ENCODE measurements around the gene C2CD4D.

The C2CD4D gene

DNA sequence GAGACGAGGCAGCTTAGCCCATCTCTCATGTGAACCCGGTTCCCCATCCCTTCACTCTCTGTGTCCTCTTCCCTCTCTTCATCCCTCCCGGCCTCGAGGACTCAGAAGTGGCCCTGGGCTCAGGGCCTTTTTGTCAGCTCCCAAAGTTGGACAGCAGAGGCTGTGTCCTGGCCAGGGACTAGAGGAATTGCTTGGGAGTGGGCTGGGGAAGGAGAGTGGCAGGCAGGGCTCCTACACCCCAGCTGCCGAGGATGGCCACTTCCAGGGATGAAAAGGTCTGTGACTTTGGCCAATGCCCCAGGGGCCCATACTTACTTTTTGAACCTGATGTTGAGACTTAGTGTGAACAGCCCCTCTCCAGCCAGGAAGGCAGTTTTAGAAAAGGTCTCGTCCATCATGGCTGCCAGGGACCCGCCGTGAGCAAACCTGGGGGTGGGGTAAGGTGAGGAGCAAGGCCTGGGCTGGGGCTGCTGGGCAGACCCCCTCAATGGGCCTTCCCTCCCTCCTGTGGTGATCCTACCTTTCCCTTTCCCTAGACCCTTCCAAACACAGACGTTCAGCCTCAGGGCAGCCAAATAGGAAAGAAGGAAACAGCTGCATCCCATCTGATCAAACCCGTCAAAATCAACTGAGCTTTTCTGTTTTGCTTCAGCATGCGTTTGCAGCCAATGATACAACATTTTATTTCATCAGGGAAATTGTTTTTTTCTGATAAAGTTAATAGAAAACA lies 8.4 kb upstream of the C2CD4D start:
- Histone ChIP-seq H3K4me1 (ENCODE audit: control insufficient read depth, insufficient read depth, low read length, unreplicated experiment) (peaks cover 10% of the 10 kb centered on the region), H2AFZ (ENCODE audit: low read length, unreplicated experiment) (no peak overlapping the region), H3K27me3 (ENCODE audit: insufficient read depth, low read length) (no peaks in the 10 kb centered on the region), H3K79me2 (ENCODE audit: control insufficient read depth, insufficient read depth, low read length, unreplicated experiment) (no peaks in the 10 kb centered on the region), H3K4me3 (ENCODE audit: low read depth, low read length) (no peak overlapping the region), H3K36me3 (ENCODE audit: insufficient read depth, low read length) (no peaks in the 10 kb centered on the region), H3K27ac (ENCODE audit: low read depth, low read length) (no peak overlapping the region)

DNA sequence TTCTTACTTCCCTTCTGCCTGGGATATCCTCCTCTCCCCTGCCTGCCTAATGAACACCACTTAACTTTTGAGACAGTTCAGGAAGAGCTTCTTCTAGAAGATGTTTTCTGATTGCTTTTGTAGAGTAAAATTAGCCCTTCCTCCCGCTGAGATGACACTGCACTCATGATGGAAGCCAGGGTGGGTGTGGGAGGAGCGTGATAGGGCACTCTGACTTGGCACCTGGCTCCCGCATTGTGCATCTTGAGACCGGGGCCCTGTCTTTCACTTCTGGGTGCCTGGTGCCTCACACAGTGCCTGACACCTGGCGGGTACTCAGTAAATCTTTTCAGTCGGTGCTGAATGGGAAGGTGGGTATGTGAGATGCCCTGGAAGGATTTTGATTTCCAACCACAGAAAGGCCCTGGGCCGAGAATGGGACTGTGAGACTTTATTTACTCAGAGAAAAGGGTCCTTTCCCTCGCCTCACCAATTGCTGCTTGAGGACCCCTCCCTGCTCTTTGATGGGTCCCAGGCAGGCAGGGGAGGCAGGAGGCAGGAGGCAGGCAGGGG lies 7.1 kb upstream of the C2CD4D start:
- Histone ChIP-seq H3K79me2 (ENCODE audit: control insufficient read depth, insufficient read depth, low read length, unreplicated experiment) (no peaks in the 10 kb centered on the region), H3K4me1 (ENCODE audit: control insufficient read depth, insufficient read depth, low read length, unreplicated experiment) (peaks cover 11% of the 10 kb centered on the region), H3K4me3 (ENCODE audit: low read depth, low read length) (peak overlapping the region; percentile 6; the same call in 1 of the 2 replicates), H3K27me3 (ENCODE audit: insufficient read depth, low read length) (no peaks in the 10 kb centered on the region), H3K27ac (ENCODE audit: low read depth, low read length) (0 out of 2 replicates have a peak overlapping the region, but pooled peaks have one; percentile 25), H3K36me3 (ENCODE audit: insufficient read depth, low read length) (no peaks in the 10 kb centered on the region), H2AFZ (ENCODE audit: low read length, unreplicated experiment) (no peak overlapping the region)

DNA sequence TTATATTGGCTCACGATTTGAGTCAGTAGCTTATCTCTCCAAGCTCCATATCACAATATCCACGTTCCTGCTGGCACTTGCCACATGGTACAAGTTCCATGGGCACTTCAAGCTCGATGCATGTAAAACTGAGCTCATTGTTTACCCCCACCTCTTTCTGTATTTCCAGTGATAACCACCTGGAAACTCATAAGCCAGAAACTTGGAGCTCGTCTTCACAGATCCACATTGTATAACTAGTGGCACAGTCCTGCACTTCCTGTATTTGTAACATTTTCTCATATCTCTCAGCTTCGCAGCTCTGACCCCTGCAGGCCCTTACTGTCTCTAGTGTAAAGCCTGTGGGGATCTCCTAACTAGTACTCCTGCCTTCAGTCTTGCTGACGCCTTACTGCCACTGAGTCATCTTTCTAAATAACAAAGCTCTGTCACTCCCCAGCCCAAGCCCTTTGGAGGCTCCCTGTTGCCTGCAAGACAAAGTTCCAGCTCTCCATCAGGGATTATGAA lies 6.5 kb upstream of the C2CD4D start:
- H3K4me1 ChIP-seq (ENCODE audit: control insufficient read depth, insufficient read depth, low read length, unreplicated experiment) = peaks cover 18% of the 10 kb centered on the region
- H3K36me3 ChIP-seq (ENCODE audit: insufficient read depth, low read length) = no peaks in the 10 kb centered on the region
- peak overlapping the region; percentile 49; the same call in 1 of the 2 replicates for H3K27ac ChIP-seq (ENCODE audit: low read depth, low read length)
- no peaks in the 10 kb centered on the region for H3K27me3 ChIP-seq (ENCODE audit: insufficient read depth, low read length)
- no peaks in the 10 kb centered on the region for H3K79me2 ChIP-seq (ENCODE audit: control insufficient read depth, insufficient read depth, low read length, unreplicated experiment)
- H3K4me3 ChIP-seq (ENCODE audit: low read depth, low read length) = no peak overlapping the region
- peak overlapping the region; percentile 82 for H2AFZ ChIP-seq (ENCODE audit: low read length, unreplicated experiment)

DNA sequence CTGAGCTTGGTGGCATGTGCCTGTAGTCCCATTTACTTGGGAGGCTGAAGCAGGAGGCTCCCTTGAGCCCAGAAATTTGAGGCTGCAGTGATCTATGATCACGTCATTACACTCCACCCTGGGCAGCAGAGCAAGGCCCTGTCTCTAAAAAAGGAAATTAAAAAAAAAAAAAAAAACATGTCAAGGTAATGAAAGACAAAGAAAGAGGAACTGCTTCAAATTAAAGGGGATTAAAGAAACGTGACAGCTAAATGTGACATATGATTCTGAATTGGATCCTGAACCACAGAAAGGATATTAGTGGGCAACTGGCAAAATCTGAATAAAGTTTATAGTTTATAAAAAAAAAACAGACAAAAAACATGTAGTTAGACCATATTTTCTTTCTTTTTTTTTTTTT lies 3.8 kb upstream of the C2CD4D start:
- no peak overlapping the region for H3K4me3 ChIP-seq (ENCODE audit: low read depth, low read length)
- peaks cover 6% of the 10 kb centered on the region; the same call in 1 of the 2 replicates for H3K27me3 ChIP-seq (ENCODE audit: insufficient read depth, low read length)
- no peaks in the 10 kb centered on the region for H3K79me2 ChIP-seq (ENCODE audit: control insufficient read depth, insufficient read depth, low read length, unreplicated experiment)
- H3K36me3 ChIP-seq (ENCODE audit: insufficient read depth, low read length) = no peaks in the 10 kb centered on the region
- H2AFZ ChIP-seq (ENCODE audit: low read length, unreplicated experiment) = no peak overlapping the region
- peaks cover 34% of the 10 kb centered on the region for H3K4me1 ChIP-seq (ENCODE audit: control insufficient read depth, insufficient read depth, low read length, unreplicated experiment)
- H3K27ac ChIP-seq (ENCODE audit: low read depth, low read length) = no peak overlapping the region

DNA sequence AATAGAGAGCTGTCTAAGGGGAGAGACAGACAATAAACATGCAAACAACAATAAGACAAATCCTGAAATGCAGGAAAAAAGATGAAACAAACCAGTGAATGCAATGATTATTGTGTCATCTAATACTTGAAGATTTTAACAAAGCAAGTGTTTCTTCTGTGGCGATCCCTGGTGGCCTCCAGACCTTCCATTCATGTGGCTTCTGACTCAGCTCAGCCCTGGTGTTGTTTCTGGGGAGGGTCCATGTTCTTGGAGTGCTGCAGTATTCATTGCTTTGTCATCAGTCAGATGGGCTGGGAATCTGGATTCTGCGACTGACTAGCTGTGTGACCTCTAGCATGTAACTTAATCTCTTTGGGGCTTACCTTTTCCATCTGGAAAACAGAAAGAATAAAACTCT lies 1.5 kb upstream of the C2CD4D start:
- H3K79me2 ChIP-seq (ENCODE audit: control insufficient read depth, insufficient read depth, low read length, unreplicated experiment) = no peaks in the 10 kb centered on the region
- peak overlapping the region; percentile 32; the same call in 1 of the 2 replicates for H3K27ac ChIP-seq (ENCODE audit: low read depth, low read length)
- H3K27me3 ChIP-seq (ENCODE audit: insufficient read depth, low read length) = peaks cover 13% of the 10 kb centered on the region; the same call in 1 of the 2 replicates
- no peaks in the 10 kb centered on the region for H3K36me3 ChIP-seq (ENCODE audit: insufficient read depth, low read length)
- H2AFZ ChIP-seq (ENCODE audit: low read length, unreplicated experiment) = no peak overlapping the region
- peaks cover 38% of the 10 kb centered on the region for H3K4me1 ChIP-seq (ENCODE audit: control insufficient read depth, insufficient read depth, low read length, unreplicated experiment)
- peak overlapping the region; percentile 6 for H3K4me3 ChIP-seq (ENCODE audit: low read depth, low read length)

DNA sequence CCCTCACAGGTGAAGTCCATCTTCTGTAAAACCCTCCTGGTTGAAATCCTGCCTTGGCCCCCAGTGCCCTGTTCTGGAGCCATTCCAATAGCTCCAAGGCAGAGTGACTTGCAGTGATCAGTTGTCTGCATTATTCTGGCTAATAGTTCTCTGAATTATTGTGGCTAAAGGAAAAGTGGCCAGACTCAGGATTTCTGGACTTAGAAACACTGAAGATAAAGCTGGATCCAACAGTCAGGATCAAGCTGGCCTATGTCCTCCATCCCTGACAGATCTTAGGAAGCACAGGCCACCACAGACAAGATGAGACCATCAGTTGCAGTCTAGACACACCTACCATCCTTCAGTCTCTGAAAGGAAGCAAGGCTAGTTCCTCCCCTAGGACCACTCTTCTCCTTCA lies 801 bp upstream of the C2CD4D start:
- Histone ChIP-seq H3K36me3 (ENCODE audit: insufficient read depth, low read length) (no peaks in the 10 kb centered on the region), H3K27me3 (ENCODE audit: insufficient read depth, low read length) (peaks cover 13% of the 10 kb centered on the region; the same call in 1 of the 2 replicates), H2AFZ (ENCODE audit: low read length, unreplicated experiment) (no peak overlapping the region), H3K79me2 (ENCODE audit: control insufficient read depth, insufficient read depth, low read length, unreplicated experiment) (no peaks in the 10 kb centered on the region), H3K4me3 (ENCODE audit: low read depth, low read length) (no peak overlapping the region), H3K4me1 (ENCODE audit: control insufficient read depth, insufficient read depth, low read length, unreplicated experiment) (peaks cover 34% of the 10 kb centered on the region), H3K27ac (ENCODE audit: low read depth, low read length) (no peak overlapping the region)

DNA sequence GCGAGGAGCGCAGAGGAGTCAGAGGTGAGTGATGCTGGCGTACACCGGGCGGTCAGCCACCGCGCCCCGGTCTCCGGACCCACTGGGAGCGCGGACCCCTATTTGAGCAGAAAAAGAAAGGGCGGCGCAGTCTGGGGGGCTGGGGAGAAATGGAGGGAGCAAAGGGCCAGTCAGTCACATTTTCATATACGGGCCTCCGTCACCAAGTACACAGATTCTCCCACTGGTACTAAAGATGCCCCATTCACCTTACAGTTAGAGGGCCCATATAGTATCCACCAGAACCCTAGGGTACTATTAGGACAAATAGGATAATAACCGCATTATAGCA lies 573 bp downstream of the C2CD4D start:
- Histone ChIP-seq H2AFZ (ENCODE audit: low read length, unreplicated experiment) (peak overlapping the region; percentile 55), H3K27ac (ENCODE audit: low read depth, low read length) (no peak overlapping the region), H3K4me3 (ENCODE audit: low read depth, low read length) (peak overlapping the region; percentile 76), H3K4me1 (ENCODE audit: control insufficient read depth, insufficient read depth, low read length, unreplicated experiment) (peaks cover 34% of the 10 kb centered on the region), H3K36me3 (ENCODE audit: insufficient read depth, low read length) (no peaks in the 10 kb centered on the region), H3K27me3 (ENCODE audit: insufficient read depth, low read length) (peaks cover 13% of the 10 kb centered on the region; the same call in 1 of the 2 replicates), H3K79me2 (ENCODE audit: control insufficient read depth, insufficient read depth, low read length, unreplicated experiment) (no peaks in the 10 kb centered on the region)

DNA sequence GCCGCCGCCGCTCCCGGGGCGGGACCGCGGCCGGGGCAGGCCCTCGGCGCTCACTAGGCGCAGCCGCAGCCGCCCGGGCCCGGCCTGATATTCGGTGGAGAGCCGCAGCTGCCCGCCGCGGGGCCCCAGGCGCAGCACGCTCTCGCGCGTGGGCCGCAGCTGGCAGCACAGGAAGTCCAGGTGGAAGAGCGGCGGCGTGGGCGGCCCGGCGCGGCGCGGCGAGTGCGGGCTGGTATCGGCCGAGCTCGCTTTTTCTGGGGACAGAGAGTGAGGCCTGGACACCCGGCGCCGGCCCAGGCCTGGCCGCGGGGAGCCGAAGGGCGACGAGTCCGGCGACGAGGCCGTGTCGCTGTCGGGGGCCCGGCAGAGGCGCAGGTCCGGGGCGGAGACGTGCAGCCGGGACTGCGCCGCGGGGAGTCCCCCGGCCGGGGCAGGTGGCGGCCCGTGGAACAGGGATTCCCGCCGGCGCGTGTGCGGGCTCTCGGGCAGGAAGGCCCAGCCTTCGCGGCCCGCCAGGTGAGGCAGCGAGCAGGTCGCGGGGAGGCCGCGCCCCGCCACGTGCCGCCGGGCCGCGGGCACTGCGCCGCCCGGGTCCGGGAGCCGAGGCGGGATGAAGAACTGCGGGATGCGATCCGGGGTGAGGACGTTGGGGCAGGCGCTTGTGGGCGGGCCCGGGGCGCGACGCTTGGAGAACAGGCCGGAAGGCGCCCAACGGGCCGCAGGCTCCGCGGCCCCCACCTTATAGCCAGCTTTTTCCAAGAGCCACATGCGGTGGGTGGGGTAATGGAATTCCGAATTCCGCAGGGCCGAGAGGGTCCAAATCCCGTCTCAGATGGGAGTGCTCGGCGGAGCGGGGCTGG lies 1.2 kb downstream of the C2CD4D start:
- H3K36me3 ChIP-seq (ENCODE audit: insufficient read depth, low read length) = no peaks in the 10 kb centered on the region
- peak overlapping the region; percentile 55 for H2AFZ ChIP-seq (ENCODE audit: low read length, unreplicated experiment)
- H3K4me1 ChIP-seq (ENCODE audit: control insufficient read depth, insufficient read depth, low read length, unreplicated experiment) = peaks cover 34% of the 10 kb centered on the region
- peak overlapping the region; percentile 76 for H3K4me3 ChIP-seq (ENCODE audit: low read depth, low read length)
- peaks cover 13% of the 10 kb centered on the region; the same call in 1 of the 2 replicates for H3K27me3 ChIP-seq (ENCODE audit: insufficient read depth, low read length)
- no peak overlapping the region for H3K27ac ChIP-seq (ENCODE audit: low read depth, low read length)
- no peaks in the 10 kb centered on the region for H3K79me2 ChIP-seq (ENCODE audit: control insufficient read depth, insufficient read depth, low read length, unreplicated experiment)

DNA sequence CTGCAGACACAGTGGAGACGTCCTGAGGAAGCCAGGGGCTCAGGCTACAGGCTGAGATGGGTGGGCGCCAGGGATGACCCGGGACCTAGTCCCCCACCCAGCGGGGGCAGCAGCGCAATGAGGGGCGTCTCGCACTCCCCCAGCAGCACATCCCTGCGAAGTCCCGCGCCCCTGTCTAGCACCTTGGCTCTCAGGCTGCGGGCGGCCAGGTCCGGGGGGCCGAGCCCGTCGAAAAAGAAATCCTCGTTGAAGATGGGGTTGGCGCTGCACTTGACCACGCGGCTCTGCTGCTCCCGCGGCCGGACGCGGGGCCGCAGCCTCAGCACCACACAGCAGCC lies 1.8 kb downstream of the C2CD4D start:
- H2AFZ ChIP-seq (ENCODE audit: low read length, unreplicated experiment) = no peak overlapping the region
- H3K79me2 ChIP-seq (ENCODE audit: control insufficient read depth, insufficient read depth, low read length, unreplicated experiment) = no peaks in the 10 kb centered on the region
- H3K27me3 ChIP-seq (ENCODE audit: insufficient read depth, low read length) = peaks cover 13% of the 10 kb centered on the region; the same call in 1 of the 2 replicates
- peak overlapping the region; percentile 76 for H3K4me3 ChIP-seq (ENCODE audit: low read depth, low read length)
- no peak overlapping the region for H3K27ac ChIP-seq (ENCODE audit: low read depth, low read length)
- H3K36me3 ChIP-seq (ENCODE audit: insufficient read depth, low read length) = no peaks in the 10 kb centered on the region
- peaks cover 34% of the 10 kb centered on the region for H3K4me1 ChIP-seq (ENCODE audit: control insufficient read depth, insufficient read depth, low read length, unreplicated experiment)

DNA sequence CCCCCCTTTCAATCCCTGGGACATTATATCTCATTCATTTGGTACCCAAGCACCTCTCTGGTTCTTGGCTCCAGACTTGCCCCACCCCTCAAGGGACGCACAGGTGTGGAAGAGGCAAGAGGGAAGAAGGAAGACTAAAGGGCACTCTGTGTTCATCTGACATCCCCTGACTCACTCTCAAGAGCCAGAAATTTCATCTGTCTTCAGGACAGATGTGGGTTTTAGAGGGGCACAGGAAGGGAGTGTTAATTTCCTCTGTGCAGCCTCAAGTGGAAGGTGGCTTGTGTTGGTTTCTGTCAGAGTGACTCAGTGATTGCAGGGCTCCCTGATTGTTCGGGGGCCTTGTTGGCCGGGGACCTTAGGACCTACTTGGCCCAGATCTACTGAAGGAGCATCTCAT lies 2.4 kb downstream of the C2CD4D start:
- peaks cover 13% of the 10 kb centered on the region; the same call in 1 of the 2 replicates for H3K27me3 ChIP-seq (ENCODE audit: insufficient read depth, low read length)
- peaks cover 34% of the 10 kb centered on the region for H3K4me1 ChIP-seq (ENCODE audit: control insufficient read depth, insufficient read depth, low read length, unreplicated experiment)
- no peaks in the 10 kb centered on the region for H3K36me3 ChIP-seq (ENCODE audit: insufficient read depth, low read length)
- H3K4me3 ChIP-seq (ENCODE audit: low read depth, low read length) = no peak overlapping the region
- no peaks in the 10 kb centered on the region for H3K79me2 ChIP-seq (ENCODE audit: control insufficient read depth, insufficient read depth, low read length, unreplicated experiment)
- H2AFZ ChIP-seq (ENCODE audit: low read length, unreplicated experiment) = no peak overlapping the region
- H3K27ac ChIP-seq (ENCODE audit: low read depth, low read length) = no peak overlapping the region
